UCSD-AML1 (cell line): ENCODE results near the gene CLDN2.
"Not testable (repeated sequence)": the region's sequence is repeated elsewhere in the genome, so short reads cannot be mapped to it uniquely, and the experiment has no call there.

Source experiments
- DNase-seq: peaks from one replicate; lab custom pipeline; 2025; ENCODE audit not compliant: unreplicated experiment; lab: John Stamatoyannopoulos, UW

CLDN2 gene

DNA sequence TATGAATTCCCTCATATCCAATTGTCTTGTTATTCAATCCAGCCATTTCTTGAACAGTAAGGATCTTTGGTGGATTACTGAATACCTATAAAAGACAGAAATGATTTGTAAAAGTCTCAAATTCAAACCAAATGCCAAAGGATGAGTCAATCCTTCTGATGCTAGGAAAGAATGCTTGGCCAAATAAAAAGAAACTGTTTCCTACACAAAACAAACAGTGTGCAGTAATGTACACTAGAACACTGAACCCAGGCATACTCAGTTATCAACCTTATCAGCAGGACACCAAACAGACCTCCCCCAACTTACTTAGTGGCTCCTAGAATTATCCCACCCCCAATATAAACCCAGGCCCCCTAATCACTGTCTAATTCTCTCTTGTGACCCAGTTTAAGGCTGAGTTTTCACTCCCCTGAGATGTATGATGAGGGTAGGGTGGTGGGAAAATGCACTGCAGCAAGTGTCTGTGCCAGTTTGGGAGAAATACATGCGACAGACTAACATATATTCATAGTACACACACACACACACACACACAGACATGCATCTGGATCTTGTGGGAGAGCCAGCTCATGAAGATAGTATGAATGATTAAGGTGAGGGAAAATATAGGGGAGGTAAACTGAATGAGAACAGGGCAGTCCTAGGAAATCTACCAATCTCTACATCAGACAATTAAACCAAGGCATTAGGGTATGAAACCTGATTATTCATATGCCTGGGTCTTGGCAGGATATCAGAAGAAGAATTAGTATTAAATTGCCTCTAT lies 35.0 kb downstream of the CLDN2 start:
- no peak for DNase-seq

DNA sequence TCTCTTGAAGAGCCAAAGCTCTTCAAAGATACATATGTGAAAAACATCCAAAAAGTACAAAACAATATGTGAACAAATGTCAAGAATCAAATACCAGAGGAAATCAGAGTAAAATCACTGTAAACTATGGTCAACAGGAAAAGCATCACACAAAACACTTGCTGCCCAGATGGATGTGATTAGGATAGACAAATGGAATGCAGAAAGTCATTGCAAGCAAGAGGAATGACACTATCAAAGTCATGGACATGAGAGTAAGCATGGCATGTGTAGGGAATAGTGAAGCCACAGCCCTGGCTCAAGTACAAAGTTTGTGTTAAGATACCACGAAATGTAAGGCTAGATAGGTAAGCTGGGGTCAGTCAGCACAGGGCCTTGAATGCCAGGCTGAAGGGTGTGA lies 37.7 kb downstream of the CLDN2 start:
- DNase-seq: no peak

DNA sequence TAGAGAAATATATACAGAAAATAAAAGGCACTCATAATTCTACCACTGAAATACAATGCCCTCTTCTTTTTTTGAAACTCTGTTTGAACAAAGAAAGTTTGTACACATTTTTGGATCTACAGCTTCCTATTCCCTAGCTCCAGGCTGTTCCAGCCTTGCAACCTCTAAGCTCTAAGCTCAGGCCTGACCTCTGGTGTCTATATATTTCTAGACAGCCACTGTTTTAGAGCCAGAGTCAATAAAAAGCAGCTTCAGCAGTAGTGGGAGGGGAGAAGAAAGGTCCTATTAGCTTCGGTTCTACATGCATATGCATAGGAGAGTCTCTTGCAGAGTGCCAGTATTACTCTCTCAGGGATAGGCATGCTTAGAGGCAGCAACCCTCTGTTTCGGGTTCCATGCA lies 39.7 kb downstream of the CLDN2 start:
- no peak for DNase-seq

DNA sequence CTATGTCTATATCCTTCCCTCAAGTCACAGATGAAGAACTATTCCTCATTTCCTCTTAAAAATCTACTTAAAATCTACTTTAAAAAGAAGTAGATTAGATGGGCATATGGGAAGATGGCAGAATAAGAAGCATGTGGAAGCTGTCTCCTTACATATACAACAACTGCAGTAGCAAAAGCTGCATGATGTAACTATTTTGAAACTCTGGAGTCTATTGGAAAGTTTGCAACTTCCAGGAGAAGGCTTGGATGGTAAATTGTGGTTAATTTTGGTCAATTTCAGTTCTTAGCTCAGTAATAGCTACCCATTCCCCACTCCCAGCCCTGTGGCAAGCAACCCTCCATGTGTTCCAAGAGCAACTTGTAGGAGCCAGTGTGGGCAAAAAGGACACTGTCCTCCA lies 42.9 kb downstream of the CLDN2 start:
- DNase-seq: no peak

DNA sequence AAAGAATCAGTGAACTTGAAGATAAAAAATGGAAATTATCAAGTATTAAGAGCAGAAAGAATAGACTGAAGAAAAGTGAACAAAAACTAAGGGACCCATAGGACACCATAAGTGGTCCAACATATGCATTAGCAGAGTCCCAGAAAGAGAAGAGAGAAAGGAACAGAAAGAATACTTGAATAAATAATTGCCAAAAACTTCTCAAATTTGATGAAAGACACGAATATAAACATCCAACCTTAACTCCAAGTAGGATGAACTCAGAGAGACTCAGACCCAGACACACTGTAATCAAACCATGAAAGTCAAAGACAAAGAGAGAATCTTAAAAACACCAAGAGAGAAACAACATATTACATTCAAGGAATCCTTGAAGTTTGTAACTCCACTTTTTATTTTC lies 44.1 kb downstream of the CLDN2 start:
- no peak for DNase-seq

DNA sequence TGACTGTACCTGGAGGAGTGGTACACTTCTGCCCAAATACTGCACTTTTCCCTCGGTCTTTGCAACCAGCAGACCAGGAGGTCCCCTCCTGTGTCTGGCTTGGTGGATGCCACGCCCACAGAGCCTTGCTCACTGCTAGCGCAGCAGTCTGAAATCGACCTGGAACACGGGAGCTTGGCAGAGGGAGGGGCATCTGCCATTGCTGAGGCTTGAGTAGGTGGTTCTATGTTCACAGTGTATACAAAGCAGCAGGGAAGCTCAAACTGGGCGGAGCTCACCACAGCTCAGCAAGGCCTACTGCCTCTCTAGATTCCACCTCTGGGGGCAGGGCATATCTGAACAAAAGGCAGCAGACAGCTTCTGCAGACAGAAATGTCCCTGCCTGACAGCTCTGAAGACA lies 46.3 kb downstream of the CLDN2 start:
- DNase-seq: not testable (repeated sequence)

DNA sequence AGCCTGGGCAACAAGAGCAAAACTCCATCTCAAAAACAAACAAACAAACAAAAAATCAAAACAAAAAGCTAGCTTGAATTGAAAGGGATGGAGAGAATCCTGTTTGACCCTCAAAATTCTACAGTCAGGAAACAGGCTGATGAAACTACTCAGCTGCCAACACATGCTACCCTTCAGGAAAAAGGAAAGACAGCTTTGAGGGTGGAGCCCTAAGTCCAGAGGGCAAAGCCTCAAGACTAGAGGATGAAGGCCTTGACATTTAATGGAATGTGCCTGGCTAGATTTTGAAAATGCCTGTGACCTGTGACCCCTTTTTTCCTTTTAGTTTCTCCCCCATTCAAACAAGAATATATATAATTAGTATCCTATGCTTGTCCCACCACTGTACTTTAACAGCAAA lies 52.7 kb downstream of the CLDN2 start:
- no peak for DNase-seq

DNA sequence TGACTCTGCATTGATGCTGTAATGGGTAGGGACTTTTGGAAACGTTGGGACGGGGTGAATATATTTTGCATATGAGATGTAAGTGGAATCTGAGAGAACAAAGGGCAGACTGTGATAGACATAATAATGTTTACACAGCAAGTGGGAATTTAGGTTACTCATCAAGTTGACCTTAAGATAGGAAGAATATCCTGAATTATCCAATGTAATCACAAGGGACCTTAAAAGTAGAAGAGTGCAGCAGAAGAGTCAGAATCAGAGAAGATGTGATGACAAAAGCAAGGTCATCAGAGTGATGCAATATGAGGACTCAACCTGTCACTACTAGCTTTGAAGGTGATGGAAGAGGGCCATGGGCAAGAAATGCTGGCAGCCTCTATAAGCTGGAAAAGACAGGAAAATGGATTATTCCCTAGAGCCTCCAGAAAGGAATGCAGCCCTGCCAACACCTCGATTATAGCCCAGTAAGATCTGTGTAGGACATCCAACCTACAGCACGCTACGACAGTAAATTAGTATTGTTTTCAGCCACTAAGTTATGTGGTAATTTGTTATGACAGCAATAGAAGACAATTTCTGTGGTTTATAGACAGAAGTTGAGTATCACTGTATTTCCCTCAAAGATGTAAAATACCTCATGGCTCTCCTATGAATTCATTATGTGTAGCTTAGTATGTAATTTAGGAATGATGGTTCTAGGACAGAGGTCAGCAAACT lies 53.4 kb downstream of the CLDN2 start:
- DNase-seq: no peak

DNA sequence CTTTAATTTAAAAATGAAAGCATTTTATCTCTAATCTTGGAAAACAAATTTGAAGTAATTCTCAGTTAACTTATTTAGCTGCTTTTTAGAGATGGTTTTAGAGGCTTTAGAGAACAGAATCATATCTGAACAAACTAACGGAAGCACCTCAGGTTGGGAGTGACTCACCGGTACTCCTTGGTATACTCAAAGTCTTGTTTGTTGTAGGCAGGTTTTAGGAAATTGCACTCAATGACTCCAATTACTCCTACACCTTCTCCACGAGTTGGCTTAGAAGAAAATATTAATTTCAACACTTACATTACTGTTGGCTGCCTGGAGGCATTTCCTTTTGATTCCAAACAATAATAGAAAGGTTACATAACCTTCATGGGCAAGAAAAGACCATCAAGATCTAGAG lies 56.2 kb downstream of the CLDN2 start:
- DNase-seq: no peak
